IPS DF 19.7 (cell line): ENCODE results near the gene PRRT3.
"Not testable (repeated sequence)": the region's sequence is repeated elsewhere in the genome, so short reads cannot be mapped to it uniquely, and the experiment has no call there.

ENCODE experiments used
- DNase-seq: peaks from one replicate; pipeline ENCODE4 v3.0.0-alpha.2; 2013; ENCODE audit warnings: low read depth, low spot score

Gene PRRT3

GRCh38 chr3:9947025-9947995 is 4.9 kb downstream of the PRRT3 start:
- DNase-seq: no peak

- DNase-seq: no peak
Measured at GRCh38 chr3:9946112-9947024, 5.8 kb downstream of the PRRT3 start.

- no peak for DNase-seq
Measured at GRCh38 chr3:9945358-9945757, 6.8 kb downstream of the PRRT3 start.

GRCh38 chr3:9944271-9944670 is 7.9 kb downstream of the PRRT3 start:
- no peak for DNase-seq

GRCh38 chr3:9942934-9943690 is 9.1 kb downstream of the PRRT3 start:
- no peak for DNase-seq

- no peak for DNase-seq
Measured at GRCh38 chr3:9942164-9942563, 10.0 kb downstream of the PRRT3 start.

- DNase-seq: no peak
Measured at GRCh38 chr3:9940746-9941145, 11.5 kb downstream of the PRRT3 start.

- DNase-seq: not testable (repeated sequence)
Measured at GRCh38 chr3:9939906-9940305, 12.3 kb downstream of the PRRT3 start.

GRCh38 chr3:9938966-9939365 is 13.2 kb downstream of the PRRT3 start:
- no peak for DNase-seq

GRCh38 chr3:9937486-9938238 is 14.5 kb downstream of the PRRT3 start:
- DNase-seq: no peak

GRCh38 chr3:9935966-9936510 is 16.2 kb downstream of the PRRT3 start:
- DNase-seq: no peak

- DNase-seq: no peak
Measured at GRCh38 chr3:9934993-9935392, 17.2 kb downstream of the PRRT3 start.

GRCh38 chr3:9934235-9934621 is 18.0 kb downstream of the PRRT3 start:
- DNase-seq: no peak

GRCh38 chr3:9933561-9934234 is 18.5 kb downstream of the PRRT3 start, which contains the start of gene CRELD1:
Gene CRELD1 (plus strand): TSS chr3:9933834. CDS start chr3:9934439, 605 bp downstream.
- no peak for DNase-seq

GRCh38 chr3:9932843-9933560 is 19.2 kb downstream of the PRRT3 start:
- no peak for DNase-seq

GRCh38 chr3:9932535-9932842 is 19.7 kb downstream of the PRRT3 start:
- no peak for DNase-seq

GRCh38 chr3:9930804-9931418 is 21.3 kb downstream of the PRRT3 start:
- no peak for DNase-seq

- no peak for DNase-seq
Measured at GRCh38 chr3:9928158-9928557, 24.1 kb downstream of the PRRT3 start.
